OCI-LY1 (cell line): ENCODE measurements around the gene SLC26A11.

Experiments
- CTCF ChIP-seq: fragments of 200-600 bp; sonication (generic), shearing (Covaris generic); IDR thresholded peaks from 2 replicates; pipeline ENCODE4 v1.5.1; 2017; ENCODE audit warnings: mild to moderate bottlenecking, antibody characterized with exemption, low read length, moderate library complexity, mixed read lengths
- EZH2 ChIP-seq: fragments of 200-600 bp; sonication (generic), shearing (Covaris generic); IDR thresholded peaks from 2 replicates; pipeline ENCODE4 v1.8.0; 2017; ENCODE audit warnings: borderline replicate concordance, mixed run types, mild to moderate bottlenecking, antibody characterized with exemption, low read length, moderate library complexity, mixed read lengths

- TF ChIP-seq EZH2 (no peak), CTCF (no peak)
These were observed 74.9 kb downstream of the SLC26A11 start for GRCh38 chr17:80295146-80295545.
